NCI-H748 (cell line): ENCODE data around the gene UNC5B.

Source experiments
- DNase-seq: peaks from one replicate; lab custom pipeline; 2025; ENCODE audit not compliant: unreplicated experiment; lab: John Stamatoyannopoulos, UW

UNC5B gene

DNA sequence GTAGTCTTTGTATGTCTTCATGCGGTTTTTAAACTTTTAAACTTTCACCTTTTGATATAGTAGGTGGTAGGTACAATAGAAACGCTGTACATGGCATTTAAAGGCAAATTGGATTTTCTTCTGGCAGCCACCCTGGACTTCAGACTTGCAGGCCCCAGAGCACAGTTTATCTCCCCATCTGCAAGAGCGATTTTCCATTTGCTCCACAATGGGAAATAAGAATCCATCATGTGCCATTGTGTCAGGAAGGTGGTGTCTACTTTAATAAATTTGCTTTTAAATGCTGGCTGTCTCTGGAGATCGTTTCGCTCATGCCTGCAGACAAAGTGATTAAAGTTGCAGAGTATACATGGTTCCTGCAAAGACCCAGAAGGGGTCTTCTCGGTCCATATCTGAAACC is 38.9 kb downstream of the UNC5B start:
- DNase-seq, result no peak

DNA sequence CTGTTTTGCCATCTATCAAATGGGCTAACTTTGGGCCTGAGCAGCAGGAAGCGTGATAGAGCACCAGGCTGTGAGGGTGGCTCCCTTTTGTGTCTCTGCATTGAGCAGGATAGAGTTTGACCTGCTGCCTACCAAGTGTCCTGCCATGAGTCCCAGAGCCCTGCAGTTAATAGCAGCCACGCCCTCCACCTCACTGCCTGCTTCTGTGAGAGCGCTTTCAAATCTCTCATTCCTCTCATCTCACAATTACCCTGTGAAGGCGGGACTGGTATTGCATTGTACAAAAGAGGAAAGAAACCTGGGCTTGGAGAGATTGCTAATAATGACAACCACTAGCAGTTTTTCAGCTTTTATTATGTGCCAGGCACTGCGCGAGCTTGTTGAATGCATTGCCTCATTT is 39.9 kb downstream of the UNC5B start:
- DNase-seq, result peak; percentile 39

DNA sequence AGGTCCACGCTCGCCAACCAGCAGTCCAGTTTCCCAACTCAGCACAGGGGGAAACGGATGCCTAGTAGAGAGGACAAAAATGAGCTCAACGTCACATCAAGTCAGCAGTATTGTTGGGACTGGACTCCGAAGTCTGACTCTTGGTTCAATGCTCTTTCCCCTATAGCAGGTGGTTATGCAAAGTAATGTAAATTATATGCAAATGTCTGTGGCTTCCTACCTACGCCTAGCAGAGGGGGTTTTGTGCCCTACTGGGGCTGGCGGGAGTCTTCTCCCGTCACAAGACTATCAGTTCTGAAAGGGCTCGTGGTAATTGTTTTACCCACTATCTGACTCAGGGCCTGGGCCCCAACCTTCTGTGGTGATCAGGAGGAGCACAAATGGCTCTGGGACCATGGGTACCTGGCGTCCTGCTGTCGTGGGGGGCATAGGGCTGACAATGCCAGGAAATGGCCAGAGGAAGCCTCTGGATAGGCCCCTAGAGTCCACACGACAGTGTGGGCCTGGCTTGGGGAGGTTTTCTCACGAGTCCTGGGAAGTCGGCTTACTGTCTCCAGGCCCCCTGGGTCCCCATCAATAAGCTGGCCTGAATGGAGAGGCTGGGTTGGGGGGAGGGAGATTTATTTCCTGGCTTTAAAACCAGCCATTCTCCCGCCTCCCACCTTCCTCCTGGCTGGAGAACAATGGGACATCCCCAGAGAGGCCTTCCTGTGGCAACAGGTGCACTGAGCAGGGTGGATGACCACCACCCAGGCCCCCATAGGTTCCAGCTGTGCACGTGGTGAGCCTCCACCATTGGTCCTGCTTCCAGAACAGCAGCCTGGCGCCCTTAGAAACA is 41.8 kb downstream of the UNC5B start:
- DNase-seq, result no peak

DNA sequence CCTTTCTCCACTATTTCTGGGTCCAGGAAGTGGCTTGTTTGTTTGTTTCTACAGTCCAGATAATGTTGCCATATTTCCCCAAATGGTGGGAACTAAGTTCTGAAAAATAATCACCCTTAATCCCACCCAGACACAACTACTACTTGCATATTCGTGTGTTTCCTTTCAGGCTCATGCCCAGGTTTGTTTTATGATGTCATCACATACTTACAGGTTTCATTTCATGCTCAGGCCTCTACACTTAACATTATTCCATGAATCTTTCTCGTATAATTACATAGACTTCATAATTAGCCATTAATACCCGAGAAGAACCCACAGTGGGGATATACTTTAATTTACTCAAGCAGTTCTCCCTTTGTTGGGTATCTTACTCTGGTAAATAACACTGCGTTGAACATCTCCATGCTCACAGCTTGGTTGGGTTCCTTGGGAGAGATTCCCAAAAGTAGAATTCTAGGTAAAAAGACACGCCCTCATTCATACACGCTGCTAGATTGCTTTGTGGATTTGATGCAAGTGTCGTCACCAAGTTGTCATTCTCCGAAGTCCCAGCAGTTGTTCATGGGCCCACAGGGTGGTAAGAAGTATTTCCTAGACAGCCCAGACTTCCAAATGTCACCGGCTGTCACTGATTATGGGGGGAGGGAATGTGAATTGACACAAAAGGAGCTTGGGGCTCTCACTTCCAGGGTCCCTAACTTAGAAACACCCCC is 42.6 kb downstream of the UNC5B start:
- DNase-seq, result no peak

DNA sequence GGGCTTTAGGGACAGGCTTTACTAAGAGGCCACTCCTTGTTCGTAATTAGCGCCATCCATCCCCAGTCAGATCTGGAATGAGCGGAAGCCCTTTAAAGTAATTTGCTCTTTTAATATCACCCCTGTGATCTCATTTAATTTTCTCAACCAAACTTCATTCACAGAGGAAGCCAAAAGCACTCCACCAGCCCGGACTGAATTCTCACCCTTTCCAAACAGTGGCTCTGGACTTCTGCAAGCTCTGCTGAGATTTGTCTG is 43.1 kb downstream of the UNC5B start:
- DNase-seq, result no peak

DNA sequence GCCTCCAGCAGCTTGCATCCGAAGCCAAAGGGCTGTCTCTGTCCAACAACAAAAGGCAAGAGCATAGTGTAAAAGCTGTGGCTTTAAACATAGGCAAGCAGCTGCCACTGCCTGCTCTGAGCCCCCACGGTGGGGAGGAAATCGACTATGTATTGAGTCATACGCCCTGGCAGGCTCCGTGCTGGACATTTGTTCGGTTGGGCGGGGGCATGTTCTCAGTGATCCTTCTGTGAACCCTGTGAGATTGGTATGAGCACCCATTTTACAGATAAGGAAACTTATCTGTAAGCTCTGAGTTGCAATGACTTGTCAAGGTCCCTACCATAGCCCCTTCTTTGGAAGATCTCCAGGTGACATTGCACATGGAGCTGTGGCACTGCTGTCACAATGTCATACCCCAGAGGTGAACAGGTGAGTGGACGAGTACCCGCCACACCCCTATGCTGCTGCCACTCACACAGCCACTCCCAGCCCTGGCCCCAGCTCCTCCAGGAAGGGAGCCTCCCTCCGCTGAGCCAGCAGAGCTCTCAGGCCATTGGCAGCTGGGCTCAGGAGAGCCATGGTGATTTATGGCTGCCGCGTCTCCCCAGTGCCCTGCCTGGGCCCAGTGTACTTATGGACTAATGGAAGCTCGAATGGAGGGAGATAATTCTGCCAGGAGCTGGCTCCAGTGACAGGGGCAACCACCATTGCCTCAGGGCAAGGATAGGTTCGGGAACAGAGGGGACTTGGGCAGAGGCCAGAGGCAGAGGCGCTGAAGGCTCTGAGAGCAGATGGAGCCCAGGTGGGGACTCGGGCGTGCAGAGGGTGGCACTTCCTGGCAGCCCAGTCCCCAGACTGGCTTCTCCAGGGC is 43.7 kb downstream of the UNC5B start:
- DNase-seq, result peak; percentile 41

DNA sequence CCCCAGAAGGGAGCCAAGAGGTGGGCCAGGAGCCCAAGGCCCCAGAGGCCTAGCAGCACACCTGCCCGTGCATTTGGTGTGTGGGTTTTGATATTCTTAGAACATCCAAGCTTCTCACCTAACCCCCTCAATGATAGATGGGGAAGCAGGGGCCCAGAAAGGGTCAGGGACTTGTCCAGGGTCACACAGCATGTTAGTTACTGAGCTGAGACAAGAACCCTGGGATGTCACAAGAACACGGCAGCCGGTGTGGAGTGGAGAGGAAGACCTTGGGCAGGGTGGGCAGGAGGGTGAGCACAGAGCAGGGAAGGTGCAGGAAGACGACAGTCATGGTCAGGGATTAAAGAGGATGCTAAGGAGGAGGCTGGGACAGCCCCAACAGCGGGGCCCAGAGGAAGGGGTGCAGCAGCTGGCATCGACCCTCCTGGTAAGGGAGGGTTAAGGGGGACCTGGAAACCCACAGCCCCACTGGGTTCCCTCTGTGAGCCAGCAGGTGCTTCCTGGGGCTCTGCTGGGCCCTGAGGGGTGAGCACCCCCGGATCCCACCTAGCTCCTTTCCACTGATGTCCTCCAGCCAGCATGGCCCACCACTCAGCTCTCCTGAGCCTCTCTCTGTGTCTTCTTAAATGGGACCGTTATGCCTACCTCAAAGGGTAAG is 44.4 kb downstream of the UNC5B start:
- no peak for DNase-seq

DNA sequence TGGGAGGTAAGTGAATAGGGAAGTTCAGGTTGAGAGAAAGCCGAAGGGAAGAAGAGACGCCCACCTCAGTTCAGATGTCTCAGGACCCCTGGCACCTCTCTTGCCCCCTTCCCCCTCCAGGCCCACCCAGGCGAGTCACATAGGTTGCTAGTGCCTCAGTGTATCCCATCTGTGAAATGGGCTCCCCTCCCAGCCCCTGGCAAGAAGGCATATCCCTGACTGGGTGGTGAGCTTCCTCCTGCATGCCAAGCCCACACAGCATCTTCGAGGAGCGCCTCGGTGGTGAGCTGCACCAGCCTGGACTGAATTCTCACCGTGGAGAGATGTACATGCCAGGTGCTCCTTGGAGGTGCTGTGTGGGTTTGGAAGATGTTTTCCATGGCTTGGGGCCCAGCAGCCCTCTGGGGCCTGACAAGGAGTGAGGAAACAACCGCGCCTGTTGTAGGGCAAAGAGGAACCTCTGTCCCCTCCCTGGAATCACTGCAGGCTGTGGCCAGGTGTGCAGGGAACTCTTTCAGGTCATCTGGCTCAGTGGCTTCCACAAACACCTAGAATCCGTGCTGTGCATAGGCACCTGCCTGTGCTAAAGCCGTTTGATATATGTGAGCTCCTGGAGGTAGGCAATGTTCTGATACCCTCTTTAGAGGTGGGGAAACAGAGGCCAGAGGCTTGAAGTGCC is 45.1 kb downstream of the UNC5B start:
- no peak for DNase-seq

DNA sequence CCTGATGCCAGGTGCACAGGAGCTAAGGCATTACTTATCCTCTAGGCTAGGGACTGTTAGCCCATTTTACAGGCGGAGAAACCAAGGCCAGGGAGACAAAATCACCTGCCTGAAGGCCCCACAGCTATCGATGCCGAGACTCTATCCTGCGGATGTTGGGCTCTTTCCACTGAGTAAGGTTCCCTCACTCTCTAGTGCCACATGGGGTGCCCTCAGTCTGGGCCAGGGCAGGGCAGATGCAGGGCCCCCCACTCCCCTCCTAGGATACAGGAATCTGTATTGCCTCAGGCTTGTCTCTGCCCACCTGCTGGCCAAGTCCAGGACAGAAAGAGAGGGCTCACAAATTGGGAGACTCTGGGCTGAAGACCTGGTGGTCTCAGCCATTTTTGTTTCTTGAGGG is 45.7 kb downstream of the UNC5B start:
- DNase-seq, result no peak

DNA sequence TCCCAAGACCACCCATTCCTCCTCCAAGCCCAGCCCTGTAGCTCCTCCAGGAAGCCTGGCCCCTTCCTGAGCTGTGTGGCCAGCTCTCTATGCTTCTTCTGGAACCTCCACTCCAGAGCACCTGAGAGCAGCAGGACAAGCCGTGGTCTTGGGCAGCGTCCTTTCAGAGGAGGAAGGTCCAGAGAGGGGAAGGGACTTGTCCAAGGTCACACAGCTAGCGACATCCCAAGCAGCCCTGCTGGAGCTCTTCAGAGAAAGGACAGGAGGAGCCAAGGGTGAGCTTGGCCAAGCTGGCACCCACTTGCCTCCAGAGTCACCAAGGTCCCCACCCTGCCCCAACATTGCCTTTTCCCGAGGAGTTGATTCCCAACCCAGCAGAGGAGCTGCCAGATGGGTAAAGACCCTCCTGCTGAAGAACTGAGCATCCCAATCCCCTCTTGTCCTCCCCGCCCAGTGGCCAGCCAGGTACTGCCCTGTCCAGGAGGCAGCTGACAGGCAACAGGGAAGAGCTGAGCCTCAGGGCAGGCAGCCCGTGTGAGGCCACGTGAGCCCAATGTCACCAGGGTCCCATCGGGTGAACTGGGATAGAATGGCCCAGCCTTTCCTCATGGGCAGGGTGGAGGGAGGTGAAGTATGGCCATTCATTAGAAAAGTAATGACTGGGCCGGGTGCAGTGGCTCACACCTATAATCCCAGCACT is 46.2 kb downstream of the UNC5B start:
- no peak for DNase-seq

DNA sequence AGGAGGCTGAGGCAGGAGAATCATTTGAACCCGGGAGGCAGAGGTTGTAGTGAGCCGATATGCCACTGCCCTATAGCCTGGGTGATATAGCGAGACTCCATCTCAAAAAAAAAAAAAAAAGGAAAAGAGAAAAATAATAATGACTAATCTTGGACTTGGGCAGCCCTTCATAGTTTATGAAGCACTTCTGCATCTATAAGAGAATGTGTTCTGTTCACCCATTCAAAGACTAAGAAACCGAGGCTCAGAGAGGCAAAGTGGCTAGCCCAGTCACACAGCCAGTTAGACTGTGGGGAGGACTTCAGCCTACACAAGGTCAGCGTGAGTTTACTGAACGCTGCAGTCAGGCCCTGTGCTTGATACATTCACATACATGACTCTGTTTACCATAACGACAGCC is 46.9 kb downstream of the UNC5B start:
- DNase-seq, result no peak

DNA sequence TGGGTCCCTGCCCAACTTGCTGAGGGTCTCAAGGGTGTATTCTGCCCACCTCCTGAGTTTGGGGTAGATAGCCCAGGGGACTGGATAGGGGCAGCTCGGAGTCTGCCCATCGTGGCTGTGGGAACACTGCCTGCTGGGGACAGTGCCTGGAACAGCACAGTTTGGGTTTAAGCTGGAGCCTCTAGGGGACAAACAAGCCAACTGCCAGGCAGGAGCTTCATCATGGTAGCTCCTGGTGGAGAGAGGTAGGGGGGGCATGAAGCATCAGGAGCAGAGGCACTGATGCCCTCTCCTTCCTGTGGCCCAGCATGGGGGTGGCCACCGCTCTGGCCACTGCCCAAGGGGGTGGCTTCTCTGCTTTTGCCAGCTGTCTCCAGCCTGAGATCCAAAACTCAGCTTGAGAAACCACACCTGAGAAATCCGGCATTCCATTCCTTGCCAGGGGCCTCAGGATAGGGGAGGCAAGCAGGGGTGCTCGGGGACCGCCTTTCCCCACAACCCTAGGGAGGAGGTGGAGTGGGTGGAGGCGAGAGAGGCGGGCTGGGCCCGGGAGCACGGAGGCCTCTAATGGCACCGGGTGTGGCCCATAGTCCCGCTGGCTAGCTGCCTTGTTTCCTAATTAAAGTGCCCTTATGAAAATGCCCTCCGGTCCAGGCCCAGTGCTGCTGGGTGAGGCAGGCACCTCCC is 47.6 kb downstream of the UNC5B start:
- no peak for DNase-seq

DNA sequence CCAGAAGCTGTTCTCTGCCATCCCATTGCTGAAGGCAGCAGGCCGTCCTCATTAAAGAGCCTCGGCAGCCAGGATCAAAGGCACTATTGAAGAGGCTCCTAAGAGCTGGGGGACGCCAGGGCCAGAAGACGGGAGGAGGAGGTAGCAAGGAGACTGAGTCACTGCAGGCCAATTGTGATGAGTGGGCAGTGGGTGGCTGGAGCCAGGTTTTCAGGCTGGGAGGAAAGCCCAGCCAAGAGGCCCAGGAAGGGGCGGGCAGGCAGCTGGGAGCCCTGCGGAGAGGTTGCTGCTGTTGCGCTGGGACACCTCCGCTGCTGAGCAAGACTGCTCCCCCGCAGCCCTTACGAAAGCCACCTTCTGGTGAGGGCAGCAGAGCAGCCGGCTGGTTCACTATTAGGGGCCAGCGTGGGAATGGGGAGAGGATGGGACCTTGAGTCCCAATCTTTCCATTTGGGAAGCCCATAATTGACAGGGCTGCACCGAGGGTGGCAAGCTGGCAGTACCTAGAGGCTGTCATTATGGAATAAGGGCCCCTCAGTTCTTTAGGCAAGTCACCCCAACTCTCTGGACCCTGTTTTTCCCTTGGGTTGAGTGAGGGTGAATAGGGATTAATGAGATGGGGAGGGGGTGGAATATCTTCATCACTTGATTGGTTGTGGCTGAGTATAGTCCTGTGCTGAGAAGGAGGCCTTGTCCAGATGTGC is 48.4 kb downstream of the UNC5B start:
- DNase-seq, result no peak

DNA sequence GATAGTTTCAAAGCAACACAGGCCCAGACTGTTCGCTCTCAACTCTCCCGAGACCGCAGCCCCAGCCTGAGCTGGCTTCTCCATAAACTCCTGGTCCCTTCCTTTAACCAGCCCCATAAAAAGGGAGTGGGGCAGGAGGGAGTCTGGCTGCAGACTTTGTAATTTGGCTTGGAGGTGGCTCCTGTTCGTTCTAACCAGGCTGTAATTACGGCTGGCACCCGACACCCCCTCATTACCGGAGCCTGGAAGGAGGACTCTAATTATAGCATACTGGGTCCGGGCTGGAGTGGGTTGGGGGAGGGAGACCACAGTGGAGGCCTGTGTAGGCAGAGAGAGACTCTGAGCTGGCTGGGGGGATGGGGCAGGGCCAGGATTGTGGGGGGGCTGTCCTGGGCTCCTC is 49.7 kb downstream of the UNC5B start:
- peak; percentile 7 for DNase-seq

DNA sequence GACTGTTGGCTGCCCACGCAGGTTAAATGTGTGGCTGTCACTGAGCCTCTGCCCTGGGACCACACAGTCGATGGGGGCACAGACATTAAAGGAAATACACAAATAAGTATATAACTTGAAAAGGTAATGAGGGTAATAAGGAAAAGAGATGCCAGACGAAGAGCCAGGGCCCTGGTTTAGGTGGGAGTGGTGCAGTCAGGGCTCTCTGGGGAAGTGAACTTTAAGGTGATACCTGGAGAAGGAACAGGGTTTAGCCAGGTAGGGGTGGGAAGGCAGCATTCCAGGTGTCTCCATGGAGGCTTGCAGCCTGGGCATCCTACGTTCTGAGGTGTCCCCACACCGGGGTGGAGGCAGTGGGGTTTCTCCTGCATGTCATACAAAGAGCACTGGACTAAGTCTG is 50.4 kb downstream of the UNC5B start:
- no peak for DNase-seq

DNA sequence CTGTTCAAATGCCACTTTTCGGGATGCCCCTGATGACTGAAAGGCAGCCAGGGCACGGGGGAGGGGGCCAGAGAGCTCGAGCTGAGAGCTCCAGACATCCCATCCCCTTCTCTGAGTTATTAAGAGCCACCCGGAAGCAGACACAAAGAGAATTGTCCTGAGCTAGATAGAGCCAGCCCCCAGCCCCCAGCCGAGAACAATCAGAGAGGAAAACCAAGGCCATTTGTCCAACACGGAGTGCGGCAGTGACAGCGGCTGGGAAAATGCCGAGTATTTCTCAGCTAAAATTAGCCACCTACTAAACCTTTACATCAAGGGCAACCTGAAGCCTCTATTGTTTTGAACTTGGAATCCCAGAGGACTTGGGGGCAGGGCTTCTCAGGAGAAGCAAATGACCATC is 51.0 kb downstream of the UNC5B start:
- DNase-seq, result no peak

DNA sequence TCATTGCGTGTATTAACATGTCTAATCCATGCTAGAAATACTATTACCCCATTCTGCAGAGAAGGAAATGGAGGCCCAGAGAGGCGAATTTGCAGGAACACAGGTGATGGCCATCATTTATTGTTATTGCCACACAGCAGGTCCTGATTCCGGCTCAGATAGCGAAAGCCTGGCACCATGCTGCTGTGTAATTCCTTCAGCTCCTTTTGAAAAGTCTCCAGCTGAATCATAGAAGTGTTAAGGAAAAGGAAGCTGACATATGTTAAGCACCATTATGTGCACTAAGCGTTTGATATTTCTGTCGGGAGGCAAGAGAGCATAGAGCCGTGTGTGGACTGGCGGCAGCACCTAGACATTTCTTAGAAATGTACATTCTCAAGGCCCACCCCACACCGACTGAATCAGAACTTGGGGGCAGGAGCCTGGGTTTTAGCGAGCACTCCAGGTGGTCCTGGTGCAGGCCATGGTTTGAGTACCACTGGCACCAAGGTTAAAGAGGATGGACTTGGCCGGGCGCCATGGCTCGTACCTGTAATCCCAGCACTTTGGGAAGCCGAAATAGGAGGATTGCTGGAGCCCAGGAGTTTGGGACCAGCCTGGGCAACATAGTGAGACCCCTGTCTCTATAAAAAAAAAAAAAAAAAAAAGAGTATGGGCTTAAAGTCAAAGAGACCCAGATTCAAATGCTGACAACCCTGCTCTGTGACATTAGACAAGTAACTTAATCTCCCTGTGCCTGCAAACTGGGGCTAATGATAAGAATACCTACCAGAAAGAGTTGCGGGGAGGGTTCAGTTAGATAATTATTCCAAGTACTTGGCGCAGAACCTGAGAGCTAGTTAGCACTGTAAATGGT is 52.2 kb downstream of the UNC5B start:
- no peak for DNase-seq

DNA sequence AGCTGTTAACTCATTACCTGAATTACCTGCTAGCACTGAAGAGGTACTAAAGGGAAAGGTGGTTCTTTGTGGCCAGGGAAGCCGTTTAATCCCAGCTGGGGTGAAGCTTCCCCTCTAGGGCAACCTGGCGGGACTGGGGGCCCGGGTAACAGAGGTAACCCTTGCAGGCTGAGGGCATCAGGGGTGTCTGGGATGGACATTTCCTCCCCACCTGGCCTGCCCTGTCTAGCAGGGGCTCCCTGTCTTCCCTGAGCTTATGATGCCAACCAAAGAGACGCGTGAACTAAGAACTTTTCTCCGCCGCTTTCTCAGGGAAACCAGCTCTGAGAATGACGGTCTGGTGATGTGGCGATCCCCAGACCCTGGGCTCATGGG is 52.8 kb downstream of the UNC5B start:
- no peak for DNase-seq
